ENCODE measurements around the gene MMP2.

Gene MMP2

DNA sequence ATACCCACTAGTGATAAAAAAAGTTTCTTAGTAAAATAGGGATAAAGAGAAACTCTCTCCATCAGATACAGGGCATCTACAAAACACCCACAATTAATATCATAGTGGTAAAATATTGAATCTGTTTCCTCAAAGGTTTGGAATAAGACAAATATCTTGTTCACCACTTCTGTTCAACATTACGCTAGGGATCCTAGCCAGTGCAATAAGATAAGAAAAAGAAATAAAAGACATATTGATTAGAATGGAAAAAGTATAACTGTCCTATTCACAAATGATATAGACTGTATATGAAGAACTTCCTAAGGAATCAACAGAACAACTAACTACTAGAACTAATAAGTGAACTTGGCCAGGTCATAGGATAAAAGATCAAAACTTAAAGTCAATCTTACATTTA, 42.8 kb downstream of the MMP2 start:
- no peak for DNase-seq

DNA sequence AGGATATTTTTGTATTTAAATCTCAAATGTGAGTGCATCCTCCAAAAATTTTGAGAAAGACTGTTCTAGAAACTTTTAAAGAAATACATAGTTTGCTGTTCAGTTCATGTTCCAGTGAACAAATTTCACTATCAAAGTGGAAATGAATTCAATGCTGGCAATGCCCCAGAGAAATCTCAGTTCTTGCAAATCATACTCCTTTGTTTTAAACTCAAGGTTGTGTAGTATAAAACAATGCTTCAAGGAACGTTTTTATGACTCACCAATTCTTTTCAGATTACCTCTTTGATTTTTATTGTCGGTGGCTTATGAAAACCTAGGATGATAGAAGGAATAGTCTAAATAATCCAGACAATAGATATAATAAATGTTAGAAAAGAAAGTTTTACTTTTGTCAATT, 47.4 kb downstream of the MMP2 start:
- DNase-seq, result no peak

DNA sequence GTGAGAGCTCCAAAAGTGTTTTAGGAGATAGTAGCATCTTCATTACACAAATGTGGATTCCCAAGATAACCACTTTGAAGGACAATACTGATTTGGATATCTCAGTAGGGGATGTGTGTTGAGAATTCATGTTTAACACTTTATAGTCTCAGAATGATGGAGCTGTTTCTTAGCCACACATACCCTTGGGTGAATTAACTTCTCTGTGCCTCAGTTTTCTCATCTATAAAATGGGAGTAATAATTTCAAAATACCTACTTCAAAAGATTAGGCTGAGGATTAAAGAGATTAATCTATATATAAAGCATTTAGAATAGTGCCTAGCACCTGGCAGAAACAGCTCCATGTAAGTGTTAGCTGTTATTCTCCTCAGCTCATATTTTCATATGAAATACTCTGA, 48.9 kb downstream of the MMP2 start:
- no peak for DNase-seq

DNA sequence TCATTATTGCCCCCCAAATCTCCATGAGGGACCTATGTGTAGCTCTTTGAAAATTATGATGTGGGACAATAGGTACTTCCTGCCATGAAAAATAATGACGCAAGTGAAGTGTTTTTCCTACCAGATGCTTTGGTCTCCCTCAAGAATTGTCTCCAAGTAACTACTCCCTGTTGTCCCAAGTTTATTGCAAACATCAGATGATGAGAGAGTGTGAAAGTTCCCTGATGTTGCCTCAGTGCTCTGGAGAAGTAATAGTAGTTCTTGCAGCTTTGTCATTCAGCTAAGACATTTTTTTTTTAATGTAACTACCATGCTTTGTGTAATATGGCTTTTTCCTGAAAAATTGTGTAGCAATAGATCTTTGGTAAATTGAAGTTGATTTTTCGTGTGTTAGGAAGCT, 50.0 kb downstream of the MMP2 start:
- no peak for DNase-seq

DNA sequence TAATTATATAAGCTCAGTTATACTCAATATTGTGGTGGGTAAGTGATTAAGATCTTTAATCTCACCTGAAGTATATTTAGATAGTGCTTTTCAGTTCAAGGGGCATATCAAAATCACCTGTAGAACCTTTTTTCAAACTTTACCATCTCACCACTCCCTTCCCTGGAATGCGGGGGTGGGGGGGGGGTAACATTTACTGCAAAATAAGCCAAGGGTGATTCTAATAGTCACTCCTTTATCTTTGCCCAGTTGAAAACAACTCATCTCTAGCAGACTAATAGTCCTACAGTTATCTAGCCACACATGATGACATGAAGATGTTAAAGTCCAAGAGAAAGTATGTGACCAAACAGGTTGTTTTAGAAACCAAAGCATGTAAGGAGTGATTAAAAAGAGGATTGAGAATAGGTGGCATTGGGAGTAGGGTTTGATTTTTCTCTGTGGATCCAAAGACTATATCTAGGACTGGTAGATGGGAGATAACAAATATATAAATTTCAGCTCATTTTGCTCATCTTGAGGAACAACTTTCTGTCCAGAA, 51.4 kb downstream of the MMP2 start:
- no peak for DNase-seq

DNA sequence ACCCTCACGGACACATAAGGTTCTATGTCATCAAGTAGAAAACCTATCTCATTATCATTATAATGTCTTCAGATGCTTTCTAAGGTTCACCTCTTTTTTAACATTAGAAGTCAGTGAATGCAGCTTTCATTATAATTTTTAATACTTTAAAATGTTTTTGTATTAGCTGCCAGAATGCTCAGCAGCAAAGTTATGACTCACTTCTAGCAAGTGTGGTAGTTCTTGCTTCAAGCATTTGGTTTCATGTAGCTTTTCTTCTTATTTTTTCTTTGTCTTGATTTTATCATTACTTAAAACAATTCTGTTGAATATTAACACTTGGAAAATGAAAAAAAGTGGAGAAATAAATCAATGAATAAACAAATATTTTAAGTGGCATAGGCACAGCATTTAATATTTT, 53.2 kb downstream of the MMP2 start:
- no peak for DNase-seq

DNA sequence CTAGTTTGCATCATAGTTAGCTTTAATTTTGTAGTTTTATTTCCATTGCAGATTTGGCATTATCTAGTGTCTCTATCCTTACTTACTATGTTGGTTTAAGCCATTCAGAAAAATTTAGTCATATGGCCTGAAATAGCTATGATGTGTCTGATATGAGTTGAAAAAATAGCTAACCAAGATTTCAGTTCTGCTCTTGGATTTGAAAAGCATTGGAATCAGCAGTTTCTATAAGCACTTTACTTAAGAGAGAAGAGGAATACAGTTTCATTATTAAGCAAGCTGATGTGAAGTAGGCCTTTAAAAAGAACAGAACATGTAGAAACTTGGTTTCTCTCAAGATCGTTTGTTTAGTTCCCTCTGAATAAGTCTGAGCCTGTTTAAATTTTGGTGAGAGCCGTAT, 55.8 kb downstream of the MMP2 start:
- DNase-seq, result no peak

DNA sequence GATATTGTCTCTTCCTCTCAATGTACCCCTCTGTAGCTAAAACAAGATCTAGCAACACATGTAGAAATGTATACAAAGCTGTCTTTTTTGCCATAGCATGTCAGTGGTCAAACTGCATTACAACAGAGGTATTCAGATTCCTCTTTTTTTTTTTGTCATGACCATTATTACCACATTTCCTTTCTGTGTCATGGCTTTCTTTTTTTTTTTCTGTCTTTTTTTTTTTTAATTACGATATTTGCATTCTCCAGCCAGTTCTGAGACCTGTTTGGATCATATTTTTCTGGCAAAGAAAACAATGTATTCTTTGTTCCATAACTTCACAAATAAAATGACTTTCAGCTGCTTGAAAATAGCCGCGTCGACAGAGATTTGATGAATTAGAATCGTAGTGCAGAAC, 60.1 kb downstream of the MMP2 start:
- no peak for DNase-seq

DNA sequence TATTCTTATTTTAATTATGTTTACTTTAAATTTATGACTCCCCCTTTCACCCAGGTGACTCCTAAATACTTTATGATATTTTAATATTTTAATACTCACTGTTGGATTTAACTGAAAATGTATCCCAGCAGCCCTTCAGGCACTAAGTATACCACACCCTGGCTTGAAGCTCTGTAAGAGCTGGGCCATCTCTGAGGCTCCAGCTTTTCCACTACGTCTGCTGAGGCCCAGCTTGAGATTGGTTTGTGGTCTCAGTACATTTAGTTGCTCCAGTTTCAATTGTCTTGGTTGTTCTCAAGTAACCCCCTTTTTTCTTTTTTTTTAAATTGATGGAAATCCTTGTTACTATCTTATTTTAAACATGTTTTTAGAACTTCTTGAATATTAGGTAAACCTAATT, 60.5 kb downstream of the MMP2 start:
- DNase-seq, result no peak

DNA sequence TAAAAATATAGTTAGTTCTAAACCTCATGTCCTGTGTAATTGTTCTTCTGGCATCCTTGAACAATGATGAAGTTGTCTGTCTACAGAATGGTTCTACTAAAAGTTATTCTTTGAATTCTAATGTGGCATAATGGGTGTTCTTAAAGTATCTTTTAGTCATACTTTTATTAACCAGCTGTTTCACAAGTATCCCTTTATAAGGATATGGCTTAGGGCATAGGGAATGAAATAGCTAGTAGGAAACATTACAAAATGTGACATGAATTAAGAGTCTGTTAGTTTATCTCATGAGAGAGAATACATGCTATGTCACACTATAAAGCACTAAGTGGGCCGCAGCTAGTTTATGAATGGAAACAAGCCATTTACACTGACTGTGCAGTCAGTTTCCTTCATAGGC, 61.2 kb downstream of the MMP2 start:
- no peak for DNase-seq

DNA sequence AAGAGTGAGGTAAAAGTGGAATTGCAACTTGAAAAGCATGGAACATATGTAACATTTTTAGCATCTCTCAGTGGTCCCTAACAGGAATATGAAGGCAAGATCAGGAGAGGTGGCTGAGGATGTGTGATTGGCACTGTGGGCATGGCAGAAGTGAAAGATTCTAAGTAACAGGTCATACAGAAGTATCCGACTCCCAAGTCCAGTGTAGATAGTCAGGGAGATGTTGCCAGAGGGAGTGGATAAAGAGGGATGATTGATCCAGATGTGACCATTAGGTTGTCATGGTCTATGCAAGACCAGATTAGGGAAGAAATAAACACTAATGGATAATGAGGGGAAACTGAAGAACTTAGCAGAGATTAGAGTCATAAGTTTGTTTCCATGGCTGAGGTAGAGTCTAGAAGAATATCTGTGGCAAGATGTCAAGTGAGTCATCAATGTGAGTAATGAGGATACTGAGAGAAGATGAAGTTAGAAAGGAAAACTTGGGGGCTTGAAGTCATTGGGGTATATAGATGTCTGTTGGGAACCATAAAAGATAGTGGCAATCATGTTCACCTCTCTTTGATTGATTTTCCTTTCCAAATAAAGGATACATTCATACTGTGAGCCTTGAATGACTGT, 63.6 kb downstream of the MMP2 start:
- DNase-seq, result no peak

DNA sequence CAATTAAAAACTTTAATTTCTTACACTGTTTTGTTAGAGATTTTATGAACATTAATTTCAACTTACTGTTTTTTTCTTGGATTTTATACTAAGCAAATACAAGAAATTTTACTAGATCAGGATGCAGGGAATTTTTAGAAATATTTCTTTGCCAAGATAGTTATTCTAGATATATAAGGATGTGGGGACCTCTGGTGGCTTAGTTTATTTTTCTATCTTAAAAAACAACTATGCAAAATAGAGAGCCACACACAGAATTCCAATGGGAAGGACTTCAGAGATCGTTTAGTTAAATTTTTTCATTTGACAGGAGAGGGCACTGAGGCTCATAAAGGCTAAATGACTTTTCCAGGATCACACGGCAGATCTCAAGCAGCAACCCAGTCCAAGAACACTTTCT, 64.5 kb downstream of the MMP2 start:
- DNase-seq, result no peak

DNA sequence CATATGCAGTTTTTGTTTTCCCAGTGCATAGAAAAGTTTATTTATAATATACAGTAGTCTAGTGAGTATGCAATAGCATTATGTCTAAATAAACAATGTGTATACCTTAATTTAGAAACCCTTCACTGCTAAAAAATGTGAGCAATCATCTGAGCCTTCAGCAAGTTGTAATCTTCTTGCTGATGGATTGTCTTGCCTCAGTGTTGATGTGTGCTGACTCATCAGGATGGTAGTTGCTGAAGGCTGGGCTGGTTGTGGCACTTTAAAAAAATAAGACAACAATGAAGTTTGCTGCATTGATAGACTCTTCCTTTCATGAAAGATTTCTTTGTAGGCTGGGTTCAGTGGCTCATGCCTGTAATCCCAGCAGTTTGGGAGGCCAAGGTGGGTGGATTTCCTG, 73.6 kb downstream of the MMP2 start:
- DNase-seq, result no peak

DNA sequence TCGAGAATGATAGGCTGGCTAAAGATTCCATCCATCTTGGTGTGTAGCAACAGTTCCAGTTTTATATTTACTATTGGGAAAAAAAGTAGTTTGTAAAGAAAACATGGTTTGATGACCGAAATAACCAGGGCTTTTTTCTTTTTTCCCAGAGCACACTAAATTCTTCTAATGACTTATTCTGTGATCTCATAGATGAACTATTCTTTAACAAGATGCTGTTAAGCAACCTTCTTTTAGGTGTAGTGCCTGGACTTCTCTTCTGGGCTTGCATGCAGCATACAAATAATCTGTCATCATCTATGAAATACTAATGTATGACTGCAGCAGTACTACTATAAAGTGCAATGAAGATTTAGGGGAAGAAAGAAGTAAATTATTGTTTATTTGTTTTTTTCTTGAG, 76.4 kb downstream of the MMP2 start:
- DNase-seq, result no peak

Measured in activated CD4-positive, CD25-positive, alpha-beta regulatory T cell (primary cell).